HG03439 (cell line): Measurements from ENCODE around the gene MARS1.
"Not testable (repeated sequence)": the region's sequence is repeated elsewhere in the genome, so short reads cannot be mapped to it uniquely, and the experiment has no call there.

ENCODE experiments used
- ATAC-seq: cut with Tn5 transposase; IDR thresholded peaks from one replicate; pipeline ENCODE4 v1.9.1; 2021; ENCODE audit warnings: mild to moderate bottlenecking, moderate library complexity; ENCODE audit not compliant: unreplicated experiment

The MARS1 gene

DNA sequence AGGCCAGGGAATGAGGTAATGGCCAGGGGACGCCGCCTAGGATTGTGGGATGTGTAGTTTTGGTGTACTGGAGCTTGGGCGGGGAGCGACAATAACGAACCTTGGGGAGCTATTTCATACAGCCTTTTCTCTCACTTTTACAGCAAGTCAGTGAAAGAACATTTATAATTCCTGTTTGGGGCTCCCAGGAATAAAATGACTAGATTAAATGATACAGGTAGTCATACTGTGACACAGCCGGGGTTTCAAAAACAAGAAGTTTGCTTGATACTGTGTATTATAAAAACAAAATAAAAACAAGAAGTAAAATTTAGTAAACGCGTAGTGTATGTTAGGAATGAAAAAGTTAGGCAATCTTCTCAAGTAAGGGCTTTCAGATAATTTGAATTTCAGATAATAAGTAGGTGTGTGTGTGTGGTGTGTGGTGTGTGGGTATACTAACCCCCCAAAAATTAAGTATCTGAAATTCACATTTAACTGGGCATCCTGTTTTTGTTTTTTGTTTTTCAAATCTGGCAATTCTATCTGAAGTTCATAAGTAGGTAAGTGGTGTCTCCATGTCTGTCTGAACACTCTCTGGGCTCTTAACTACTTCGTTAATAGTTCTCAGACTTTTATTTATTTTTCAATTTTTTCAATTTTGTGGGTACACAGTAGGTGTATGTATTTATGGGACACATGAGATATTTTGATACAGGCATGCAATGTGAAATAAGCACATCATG, 59.6 kb downstream of the MARS1 start:
- no peak for ATAC-seq

DNA sequence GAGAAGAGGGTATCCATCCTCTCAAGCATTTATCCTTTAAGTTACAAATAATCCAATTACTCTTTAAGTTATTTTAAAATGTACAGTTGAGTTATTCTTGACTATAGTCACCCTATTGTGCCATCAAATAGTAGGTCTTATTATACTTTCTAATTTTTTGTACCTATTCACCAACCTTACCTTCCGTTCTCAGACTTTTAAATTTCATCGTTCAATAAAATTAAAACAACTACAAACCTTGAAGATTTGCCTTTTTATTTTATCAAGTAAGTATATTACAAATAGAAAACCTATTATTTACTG, 60.1 kb downstream of the MARS1 start:
- no peak for ATAC-seq

DNA sequence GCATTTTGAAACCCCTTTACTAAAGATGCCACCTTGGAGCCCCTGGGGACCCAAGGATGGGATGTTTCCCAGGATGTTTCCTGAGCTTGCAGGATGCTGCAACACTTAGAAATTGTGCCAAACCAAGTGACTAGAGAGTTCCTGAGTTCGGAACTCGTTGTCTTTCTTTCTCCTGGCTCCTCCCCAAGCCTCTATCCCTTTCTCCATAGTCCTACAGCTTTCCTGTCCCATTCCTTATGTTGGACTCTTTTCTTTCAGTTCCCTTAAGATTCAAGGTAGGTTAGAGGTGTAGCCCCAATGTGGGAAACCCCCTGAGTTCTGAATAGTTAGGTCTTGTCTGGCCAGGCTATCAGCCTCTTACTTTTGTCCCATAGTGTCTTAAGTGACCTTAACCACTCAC, 60.6 kb downstream of the MARS1 start:
- no peak for ATAC-seq

DNA sequence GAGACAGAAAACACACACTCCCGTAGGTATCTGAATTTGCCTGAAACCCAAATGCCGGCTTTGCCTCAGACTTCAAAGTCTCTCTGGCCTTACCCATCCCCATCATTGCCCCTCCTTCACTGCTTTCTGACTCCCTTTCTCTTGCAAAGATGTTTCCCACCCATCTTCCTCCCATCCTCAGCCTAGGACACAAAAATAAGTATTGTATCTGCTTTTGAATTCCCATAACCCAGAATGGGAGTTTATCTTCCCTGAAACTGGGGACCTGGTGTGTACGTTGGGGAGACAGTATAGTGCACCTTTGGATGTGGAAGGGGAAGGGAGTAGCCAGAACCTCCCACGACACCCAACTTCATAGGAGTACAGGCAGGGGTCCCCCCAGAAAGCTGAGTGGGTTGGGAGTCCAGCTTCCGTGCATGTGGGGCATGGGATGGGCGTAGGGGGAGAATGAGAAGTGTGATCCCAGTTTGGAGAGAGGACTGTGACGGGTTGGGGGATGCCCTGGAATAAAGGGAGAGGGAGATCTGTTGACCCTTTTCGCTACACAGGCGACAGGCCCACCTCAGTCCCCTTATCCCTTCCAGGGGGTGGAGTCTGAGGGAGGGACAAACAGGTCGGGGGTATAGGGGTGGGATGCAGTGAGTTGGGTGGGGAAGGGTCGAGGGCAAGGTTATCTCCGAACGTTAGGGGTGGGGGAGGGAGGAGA, 61.5 kb downstream of the MARS1 start:
- ATAC-seq = no peak

DNA sequence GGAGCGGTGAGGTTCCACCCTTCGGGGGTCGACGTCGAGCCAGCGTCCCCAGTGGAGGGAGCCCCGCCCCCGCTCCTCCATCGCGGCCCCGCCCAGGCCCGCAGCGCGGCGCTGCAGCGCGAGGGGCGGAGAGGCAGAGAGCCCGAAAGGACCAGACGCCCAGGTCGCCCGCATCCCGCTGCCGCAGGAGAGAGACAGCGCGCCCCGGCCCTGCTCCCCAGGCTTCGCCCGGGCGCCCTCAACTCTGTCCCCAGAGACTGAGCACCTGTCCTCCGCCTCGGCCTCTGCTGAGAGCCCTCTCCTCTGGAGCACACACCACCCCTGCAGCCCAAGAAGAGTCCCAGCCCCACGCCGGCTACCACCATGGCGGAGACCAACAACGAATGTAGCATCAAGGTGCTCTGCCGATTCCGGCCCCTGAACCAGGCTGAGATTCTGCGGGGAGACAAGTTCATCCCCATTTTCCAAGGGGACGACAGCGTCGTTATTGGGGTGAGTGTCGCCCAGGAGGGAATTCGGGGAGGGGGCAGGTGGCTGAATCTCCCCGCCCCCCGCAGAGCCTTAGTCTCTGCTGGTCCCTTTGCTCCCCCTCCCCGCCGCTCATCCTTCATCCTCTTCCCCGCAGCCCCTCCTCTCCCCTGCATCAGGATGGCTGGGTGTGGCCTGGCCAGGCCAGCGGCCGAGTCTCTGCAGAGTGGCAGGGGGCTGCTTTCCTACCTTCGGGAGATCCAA, 62.2 kb downstream of the MARS1 start, which contains the start of gene KIF5A:
Gene KIF5A, plus strand, starts transcription at position 136 of the 732 bp plus-strand sequence. Its CDS starts 228 bp downstream, at position 364.
- no peak for ATAC-seq

DNA sequence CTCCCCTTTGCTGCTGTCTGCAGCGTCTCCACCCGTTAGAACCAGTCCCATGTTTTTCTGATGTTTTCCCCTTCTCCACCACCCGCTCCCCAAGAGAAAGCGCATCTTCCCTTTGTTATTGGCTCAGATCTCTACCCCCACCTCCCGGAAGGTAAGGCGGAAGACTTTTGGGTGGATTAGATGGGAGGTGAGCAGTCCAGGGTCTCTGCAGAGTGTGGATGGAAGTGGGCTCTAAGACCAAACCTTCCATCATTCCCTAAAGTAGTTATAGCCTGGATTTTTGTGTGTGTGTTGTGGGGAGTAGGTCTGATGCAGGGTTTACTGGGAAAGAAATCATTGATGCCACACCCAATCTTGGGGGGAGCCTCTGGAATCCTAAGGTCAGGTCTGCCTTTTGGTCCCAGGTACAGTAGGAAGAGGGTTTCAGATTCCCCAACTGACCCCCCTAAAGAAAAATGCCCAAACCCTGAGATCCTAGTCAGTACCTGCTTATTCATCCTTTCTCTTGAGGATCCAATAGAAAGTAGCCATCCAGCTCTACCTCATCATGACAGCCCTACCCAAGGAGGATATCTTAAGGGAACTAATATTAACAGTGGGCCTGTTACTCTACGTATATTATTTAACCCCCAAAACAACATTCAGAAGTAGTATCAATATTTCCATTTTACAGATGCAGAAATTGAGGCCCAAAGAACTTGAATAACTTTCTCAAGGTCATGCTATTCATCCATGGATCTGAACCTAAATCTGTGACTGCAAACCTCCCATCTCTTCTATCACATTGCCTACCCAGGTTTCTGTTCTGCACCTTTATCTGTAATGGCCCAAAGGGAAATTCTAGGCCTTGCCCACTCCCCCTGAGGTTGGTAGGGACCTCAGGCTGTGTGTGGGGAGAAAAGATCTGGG, 63.0 kb downstream of the MARS1 start:
- no peak for ATAC-seq

DNA sequence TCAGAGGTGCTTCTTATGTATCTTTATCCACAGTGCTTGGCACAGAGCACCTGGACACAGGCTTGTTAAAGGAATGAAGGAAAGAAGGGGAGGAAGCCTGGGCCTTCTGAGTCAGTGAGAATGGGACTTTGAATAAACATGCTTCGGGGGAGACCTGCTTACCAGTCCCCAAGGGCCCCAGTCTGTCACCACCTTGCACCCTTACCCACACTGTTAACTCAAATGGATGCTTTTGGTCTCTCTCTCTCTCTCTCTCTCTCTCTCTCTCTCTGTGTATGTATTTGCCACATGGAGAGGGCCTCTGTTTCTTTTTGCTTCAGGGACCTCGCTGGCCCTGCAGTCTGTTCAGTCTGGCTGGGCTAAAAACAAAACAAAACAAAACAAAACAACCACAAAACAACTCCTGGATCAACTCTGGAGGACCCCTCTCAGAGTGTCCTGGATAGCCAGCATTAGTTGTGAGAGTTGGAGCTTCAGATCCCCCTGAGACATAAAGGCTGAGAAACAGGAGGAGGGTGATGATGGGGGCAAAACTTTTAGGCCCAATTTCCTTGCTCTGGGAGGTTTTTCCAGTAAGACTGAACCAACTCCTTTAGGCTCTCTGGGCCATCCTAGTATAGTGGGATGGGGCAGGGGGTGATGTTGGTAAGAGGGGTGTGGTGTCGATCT, 63.9 kb downstream of the MARS1 start:
- no peak for ATAC-seq

DNA sequence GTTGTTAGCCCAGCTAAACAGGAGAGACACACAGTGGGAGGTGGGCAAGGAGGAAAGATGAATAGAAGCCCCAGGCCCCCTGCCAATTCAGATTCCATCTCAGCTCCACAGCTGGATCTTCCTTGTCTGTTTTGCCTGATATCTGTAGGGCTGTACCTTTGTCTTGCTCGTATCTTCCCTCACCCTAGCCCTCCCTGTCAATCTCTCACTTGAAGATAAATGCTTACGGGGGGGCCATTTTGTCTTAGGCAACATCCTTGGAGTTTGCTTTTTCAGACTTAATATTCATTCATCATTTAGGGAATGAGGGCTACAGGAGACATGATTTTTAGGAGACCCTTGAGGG, 64.4 kb downstream of the MARS1 start:
- no peak for ATAC-seq

DNA sequence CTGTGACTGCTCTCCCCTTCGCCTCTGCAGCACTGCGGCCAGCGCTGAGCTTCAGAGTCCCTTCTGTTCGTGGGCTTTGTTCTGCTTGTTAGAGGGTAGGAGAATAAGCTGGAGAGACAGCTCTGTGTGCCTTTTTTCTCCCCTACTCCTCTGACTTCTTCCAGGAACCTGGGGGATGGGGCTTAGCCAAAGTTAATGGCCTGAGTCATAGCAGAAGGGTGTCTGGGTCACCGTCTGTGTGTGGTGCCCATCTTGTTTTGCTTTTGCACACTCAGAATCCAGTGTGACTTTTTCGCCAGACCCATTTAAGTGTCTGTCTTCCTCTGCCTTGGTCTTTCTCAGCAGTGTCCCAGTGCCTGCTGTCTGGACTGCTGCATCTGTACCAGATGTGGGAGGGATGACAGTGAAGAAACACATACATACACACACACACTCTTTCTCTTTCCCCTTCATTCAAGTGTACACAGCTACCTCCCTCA, 65.0 kb downstream of the MARS1 start:
- no peak for ATAC-seq

DNA sequence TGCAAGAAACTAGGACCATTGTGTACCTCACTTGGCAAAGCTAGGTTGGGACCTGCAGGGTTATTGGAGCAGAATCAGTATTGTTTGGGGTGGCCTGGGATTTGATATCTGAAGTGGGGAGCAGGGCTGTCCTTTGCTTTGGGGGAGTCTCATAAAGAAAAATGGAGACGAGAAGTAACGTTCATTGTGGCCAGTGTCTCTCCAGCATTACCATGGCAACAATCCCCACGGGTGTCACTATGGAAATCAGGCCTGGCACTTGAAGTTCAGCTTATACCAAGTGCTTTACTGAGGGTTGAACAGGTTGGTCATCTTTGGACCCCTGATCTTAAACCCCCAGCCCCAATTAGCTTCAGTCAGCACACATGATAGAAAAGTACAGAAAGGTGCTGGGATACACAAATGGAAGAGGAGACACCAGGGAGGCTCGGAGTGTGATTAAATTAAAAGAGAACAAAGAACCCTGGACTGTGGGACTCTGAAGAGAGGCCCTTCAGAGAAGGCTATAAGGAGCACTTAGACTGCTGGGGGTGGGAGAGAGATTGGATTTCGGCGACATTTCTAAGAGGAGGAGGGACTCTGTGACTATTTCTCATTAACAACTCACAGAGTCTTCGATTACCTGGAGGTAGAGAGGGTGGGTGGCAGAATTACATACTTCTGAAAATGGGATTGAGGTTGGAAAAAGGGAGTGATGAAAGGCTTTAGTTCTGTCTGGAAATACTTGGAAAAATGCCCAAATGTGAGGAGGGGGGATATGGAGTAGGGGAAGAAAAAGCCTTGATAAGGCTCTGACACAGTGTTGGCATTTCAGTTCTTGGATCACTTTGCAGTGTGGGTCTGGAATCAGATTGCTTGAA, 65.7 kb downstream of the MARS1 start:
- no peak for ATAC-seq

DNA sequence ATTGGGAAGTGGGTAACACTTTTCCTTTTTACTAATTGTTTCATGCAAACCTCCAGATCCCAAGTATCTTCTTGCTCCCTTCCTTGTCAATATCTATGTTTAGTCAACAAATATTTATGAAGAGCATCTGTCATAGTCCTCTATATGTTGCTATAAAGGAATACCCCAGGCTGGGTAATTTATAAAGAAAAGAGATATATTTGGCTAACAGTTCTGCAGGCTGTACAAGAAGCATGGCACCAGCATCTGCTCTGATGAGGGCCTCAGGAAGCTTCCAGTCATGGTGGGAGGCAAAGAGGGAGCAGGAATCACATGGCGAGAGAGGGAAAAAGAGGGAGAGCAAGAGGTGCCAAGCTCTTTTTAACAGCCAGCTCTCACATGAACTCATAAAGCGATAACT, 66.6 kb downstream of the MARS1 start:
- no peak for ATAC-seq

DNA sequence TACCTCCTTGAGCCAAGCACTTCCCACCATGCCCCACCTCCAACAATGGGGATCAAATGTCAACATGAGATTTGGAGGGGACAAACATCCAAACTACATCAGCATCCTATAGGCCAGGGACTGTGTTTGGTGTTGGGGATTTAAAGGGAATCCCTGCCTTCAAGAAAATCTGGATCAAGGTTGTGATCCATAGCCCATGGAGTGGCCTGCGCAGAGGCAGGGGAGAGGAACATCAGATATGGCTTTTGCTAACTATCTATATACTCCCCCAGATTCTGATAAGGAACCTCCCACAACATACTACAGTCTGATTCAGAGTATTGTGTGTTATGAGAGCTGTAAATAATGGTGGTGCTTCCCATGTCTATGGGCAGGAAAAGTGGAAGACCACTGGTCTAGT, 67.0 kb downstream of the MARS1 start:
- no peak for ATAC-seq

DNA sequence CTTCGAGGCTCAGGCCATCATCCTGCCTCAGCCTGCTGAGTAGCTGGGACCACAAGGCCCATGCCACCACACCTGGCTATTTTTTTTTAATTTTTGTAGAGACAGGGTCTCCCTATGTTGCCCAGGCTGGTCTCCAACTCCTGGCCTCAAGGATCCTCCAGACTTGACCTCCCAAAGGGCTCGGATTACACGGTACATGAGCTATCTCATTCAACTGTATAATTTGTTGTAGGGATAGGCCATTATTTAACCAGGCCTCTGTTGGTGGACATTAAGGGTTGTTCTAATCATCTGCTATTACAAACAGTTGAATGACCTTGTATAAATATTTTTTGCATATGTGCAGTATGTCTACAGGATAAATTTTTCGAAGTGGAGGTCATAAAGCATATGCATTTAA, 71.0 kb downstream of the MARS1 start:
- ATAC-seq = no peak

DNA sequence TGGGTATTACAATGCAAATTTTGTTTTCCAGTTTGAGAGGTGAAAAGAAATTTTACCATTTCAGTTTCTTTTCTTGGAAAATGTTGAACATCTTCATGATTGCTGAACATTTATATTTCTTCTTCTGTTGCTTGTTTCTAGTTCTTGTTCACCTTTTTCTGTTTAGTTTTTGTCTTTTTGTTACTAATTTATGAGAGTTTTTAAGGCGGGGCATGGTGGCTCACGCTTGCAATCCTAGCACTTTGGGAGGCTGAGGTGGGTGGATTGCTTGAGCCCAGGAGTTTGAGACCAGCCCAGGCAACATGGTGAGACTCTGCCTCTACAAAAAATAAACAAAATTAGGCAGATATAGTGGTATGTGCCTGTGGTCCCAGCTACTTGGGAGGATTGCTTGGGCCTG, 72.6 kb downstream of the MARS1 start:
- no peak for ATAC-seq

DNA sequence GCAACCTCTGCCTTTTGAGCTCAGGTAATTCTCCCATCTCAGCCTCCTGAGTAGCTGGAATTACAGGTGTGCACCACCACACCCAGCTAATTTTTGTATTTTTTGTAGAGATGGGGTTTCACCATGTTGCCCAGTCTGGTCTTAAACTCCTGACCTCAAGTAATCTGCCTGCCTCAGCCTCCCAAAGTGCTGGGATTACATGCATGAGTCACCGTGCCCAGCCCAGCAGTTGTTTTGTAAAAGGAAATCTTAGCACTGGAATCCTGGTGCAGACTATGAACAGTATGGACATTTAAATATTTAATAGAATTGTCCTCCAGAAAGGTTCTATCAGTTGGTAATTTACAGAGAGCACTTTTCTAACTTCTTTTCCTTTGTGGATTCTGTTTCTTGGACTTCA, 73.2 kb downstream of the MARS1 start:
- ATAC-seq = not testable (repeated sequence)

DNA sequence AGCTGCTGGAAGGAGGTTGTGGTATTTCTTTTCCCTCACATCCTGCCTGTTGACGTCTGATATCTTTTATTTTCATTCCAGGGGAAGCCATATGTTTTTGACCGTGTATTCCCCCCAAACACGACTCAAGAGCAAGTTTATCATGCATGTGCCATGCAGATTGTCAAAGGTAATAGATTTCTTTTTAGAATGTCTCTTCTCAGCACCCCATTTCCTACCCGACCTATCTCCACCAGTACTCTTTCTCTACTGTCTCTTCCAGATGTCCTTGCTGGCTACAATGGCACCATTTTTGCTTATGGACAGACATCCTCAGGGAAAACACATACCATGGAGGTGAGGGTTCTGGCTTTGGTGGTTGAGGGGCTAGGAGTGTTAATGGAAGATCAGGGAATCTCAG, 75.5 kb downstream of the MARS1 start:
- no peak for ATAC-seq

DNA sequence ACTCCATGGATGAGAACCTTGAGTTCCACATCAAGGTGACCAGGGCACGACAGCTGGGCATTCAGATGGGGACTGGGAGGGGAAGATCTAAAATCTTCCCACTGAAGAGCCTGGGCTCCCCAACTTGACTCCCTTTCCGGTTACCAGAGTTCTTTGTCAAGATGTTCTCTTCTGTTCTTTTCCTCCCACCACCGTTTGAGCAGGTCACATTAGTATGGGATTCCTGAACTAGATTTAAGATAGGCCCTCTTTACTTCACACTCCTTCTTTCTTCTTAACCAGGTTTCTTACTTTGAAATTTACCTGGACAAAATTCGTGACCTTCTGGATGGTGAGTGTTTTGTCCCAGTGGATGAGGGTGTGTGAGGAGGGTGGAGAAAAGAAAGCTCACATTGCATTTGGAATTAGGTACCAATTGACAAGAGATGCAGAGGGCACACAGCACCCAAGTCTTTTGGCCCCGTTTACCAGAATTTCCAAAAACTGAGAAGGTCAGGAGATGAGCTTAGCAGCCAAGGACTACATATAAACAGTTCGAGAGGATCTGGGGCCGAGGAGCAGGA, 76.4 kb downstream of the MARS1 start:
- no peak for ATAC-seq
